GM20000 (cell line): ENCODE data around the gene PITHD1.
"Not testable (repeated sequence)": the region's sequence is repeated elsewhere in the genome, so short reads cannot be mapped to it uniquely, and the experiment has no call there.

Source experiments
- DNase-seq: peaks from one replicate; pipeline ENCODE4 v3.0.0; 2012; ENCODE audit warnings: low spot score
- CTCF ChIP-seq: IDR thresholded peaks from 2 replicates; pipeline ENCODE4 v1.5.1; 2012; ENCODE audit warnings: mild to moderate bottlenecking, control low read depth; ENCODE audit errors: extremely low read depth, missing control alignments

Gene PITHD1

GRCh38 chr1:23777979-23778814 lies at the start of gene PITHD1:
PITHD1 (plus strand) TSS chr1:23778418; CDS start chr1:23778516, 98 bp downstream.
- TF ChIP-seq CTCF = no peak
- DNase-seq = peak; percentile 96

GRCh38 chr1:23732363-23733224 lies 45.6 kb upstream of the PITHD1 start:
- DNase-seq = no peak
- no peak for TF ChIP-seq CTCF

GRCh38 chr1:23733281-23733680 lies 44.9 kb upstream of the PITHD1 start:
- not testable (repeated sequence) for DNase-seq

- no peak for TF ChIP-seq CTCF
- DNase-seq = no peak
These were observed 41.6 kb upstream of the PITHD1 start for GRCh38 chr1:23736437-23737134.

- DNase-seq = no peak
- TF ChIP-seq CTCF = no peak
These were observed 36.6 kb upstream of the PITHD1 start for GRCh38 chr1:23741609-23742008.

- TF ChIP-seq CTCF = no peak
- no peak for DNase-seq
These were observed 35.4 kb upstream of the PITHD1 start for GRCh38 chr1:23742670-23743286.

DNA sequence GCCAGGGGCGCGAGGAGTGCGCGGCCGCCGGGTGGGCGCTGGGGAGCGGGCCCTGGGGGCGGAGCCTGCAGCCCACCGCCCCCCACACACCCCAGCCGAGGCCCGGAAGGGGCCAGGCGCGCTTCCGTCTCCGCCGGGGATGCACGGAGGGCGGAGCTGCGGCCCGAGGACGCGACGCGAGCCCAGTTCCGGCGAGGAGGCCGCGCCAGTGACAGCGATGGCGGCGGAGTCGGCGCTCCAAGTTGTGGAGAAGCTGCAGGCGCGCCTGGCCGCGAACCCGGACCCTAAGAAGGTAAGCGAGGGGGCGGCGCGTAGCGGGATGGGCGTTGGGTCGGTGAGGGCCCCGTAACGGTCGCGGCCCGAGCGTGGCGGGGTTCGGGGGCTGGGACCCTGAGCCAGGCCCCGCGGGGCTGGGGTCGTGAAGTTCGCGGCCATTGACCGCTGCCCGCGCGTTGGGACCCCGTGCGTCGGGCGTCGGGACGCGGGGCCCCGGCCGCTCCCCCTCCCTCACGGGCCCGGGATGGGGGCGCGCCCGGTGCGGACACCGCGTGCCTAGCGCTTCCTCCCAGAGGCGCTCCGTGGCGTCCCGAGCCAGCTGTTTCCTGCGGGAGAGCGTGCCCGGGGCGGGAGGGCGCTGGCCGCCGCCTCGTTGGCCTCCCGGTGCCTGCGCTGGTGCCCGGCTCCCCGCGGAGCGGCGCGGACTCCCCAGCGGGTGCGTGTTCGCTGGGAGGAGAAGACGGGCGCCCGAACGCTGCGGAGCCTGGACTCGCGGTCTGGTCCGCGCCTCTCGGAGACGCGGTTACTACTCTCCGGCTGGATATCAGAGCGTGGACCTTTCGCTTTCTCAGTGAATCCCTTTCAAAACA lies 34.7 kb upstream of the PITHD1 start, which contains the start of gene ELOA:
Gene ELOA (plus strand): TSS at position 185 of the 866 bp plus-strand sequence. CDS start 33 bp downstream, at position 218.
- DNase-seq = peak; percentile 96

More for the DNA sequence above, 34.7 kb upstream of the PITHD1 start, which contains the start of gene ELOA:
- no peak for TF ChIP-seq CTCF
